GM18502 (cell line): ENCODE data around the gene C16orf96.

Experiments
- ATAC-seq: cut with Tn5 transposase; IDR thresholded peaks from one replicate; pipeline ENCODE4 v1.9.1; 2021; ENCODE audit warnings: mild to moderate bottlenecking; ENCODE audit not compliant: unreplicated experiment, poor library complexity

The C16orf96 gene

DNA sequence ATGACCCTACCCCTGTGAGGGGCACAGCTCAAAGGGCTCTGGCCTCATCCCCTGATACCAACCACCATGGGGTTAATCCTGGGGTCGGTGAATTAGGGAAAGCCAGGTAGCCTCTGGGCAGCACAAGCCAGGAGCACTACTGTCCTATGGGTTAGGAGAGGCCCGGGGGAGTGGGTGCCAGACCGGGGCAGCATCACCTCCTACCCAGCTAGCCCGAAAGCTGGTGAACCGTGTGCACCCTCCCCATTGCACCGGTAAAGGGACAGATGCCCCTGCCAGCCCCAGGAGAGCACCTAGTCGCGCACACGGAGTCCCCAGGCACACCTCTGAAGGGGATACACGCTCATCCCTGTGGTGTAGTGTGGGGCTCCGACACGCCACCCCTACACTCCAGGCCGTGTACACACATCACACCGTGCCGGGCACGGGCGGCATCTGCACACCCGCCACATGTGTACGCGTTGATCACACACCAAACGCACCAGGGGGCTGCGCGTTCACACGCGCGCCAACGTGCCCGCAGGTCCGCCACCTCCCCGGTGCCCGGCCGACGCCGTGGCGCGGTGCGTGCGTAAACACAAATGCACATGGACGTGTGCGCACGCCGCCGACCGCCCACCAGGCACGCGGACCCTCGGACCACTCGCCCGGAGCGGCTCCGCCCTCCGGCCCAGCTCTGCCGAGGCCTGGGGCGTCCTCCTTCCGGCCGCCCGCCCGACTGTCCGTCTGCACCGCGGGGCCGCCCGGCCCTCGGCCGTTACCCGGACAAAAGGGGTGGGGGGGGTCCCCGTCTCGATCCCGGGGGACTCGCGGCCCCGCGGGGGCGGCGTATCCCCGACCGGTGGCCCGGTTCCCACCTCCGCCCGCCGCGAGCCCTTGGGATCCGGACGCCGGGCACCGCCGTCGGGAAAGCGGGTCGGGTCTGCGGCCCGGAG is 57.8 kb downstream of the C16orf96 start:
- ATAC-seq, result no peak

GRCh38 chr16:4614571-4615383 is 58.6 kb downstream of the C16orf96 start, which contains the start of gene UBALD1:
TSS of gene UBALD1 (minus strand) at chr16:4614888. CDS start at chr16:4614797, 91 bp downstream.
- ATAC-seq, result peak; percentile 64

- ATAC-seq, result no peak
These were observed 59.4 kb downstream of the C16orf96 start for GRCh38 chr16:4615384-4616046.

- ATAC-seq, result peak; percentile 79
These were observed 60.1 kb downstream of the C16orf96 start for GRCh38 chr16:4616047-4616811.

DNA sequence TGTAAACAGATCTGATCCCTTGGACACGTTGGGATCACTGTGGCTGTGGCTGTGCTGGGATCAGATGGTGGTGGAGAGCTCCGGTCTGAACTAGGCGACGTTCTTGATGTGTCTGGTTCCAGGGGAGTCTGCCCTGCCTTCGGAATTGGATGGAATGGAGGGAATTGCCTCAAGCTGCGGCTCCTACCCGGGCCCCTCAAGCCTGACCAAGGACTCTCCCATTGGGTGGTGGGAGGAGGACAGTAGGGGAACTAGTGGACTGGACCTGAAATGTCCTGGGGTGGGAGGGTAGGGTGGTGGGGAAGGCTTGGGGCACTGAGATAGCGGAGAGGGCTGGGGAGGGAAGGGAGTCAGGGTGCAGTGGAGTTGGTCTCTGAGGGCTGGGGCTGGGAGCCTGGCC is 61.7 kb downstream of the C16orf96 start:
- ATAC-seq, result no peak

DNA sequence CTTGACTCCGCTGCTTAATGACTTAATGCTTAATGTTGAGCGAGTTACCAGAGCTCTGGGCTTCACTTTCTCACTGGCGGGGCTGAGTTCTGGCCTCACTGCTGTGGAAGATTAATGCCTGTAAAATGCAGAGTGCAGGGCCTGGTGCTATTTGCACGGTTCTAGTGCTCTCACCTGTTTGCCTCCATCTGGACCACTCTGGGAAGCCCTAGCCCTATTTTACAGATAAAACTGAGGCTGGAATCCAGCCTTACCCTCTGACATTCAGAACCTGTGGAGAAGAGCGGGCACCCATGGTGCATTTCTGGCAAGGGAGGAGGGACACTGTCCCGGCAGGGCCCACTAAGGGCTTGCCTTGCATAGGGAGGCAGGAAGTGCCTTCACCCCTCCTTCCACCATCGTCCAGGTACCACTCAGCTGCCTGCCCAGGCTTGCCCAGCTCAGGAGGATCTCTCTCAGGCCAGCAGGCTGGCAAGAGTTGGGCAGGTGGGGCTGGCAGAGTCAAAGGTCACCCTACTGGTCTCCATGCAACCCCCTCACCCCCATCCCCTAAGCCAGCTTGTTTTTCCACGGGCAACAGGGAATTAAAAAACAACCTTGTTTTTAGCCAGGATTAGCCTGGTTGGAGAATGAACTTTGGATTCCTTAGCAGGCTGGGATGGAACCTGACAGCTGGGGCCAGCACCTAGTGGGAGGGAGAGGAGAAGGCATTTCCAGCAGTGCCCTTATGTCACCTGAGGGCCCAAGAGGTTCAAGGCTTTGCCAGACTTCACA is 62.7 kb downstream of the C16orf96 start:
- no peak for ATAC-seq

DNA sequence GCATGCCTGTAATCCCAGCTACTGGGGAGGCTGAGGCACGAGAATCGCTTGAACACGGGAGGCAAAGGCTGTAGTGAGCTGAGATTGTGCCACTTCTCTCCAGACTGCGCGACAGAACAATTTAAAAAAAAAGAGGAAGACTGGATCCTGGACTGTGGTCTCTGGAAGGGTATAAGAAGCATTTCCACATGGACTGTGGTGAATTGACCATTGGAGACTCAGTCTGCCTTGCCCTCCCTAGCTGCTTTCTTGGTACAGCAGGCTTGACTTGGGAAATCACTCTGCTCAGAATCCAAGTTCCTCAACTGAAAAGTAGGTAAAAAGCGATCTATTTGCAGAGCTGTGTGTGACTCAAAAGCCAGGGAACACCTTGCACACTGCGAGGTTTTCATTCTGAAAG is 67.5 kb downstream of the C16orf96 start:
- ATAC-seq, result no peak

- peak; percentile 82 for ATAC-seq
These were observed 68.1 kb downstream of the C16orf96 start, which contains the start of gene MGRN1 for GRCh38 chr16:4624015-4624826. TSS of gene MGRN1 (plus strand) at chr16:4624826. CDS start at chr16:4624961, 135 bp downstream.

DNA sequence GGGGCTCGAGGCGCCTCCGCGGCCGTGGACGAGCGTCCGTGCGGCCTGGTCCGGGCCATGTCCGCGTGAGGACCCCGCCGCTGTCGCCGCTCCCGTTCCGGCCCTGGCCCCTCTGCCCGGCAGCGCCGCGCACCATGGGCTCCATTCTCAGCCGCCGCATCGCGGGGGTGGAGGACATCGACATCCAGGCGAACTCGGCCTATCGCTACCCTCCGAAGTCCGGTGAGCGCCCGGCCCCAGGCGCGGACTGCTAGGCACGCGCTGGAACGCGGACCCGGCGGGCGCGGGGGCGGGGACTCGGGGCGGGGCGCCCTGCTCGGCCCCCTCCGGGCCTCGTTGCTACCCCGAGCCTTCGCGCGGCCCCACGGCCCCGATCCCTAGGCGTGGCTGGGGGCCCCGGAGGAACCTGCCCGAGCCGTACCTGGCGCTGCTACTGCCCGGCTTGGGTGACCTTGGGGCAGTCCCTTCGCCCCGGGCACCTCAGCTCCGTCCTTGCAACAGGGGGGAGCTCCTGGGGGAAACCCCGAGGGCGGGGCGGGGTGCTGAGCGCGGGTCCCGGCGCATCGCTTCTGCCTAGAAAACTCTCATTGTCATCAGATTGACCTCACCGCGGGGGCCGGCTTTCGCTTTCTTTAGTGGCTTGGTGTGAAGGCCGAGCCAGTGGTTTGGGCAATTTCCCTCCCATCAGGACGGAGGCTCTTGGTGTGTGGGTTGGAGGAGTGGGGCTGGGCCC is 68.9 kb downstream of the C16orf96 start:
- peak; percentile 57 for ATAC-seq

- ATAC-seq, result no peak
These were observed 69.5 kb downstream of the C16orf96 start for GRCh38 chr16:4625560-4626159.

DNA sequence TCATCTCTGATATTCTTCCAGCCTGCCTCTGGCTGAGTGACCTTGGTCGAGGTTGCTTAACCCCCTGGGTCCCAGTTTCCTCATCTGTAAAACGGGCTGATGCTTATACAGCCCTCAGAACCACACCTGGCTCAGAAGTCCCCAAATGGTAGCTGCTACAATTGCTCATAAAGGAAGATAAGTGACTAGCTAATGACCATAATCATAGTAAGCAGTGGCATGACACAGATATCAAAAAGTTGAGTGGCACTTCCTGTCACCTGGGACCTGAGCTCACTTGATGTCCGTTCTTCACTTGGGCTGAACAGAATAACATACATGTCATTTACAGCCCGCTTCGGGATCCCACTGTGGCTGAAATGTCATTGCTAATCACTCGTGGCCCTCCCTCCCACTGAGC is 70.3 kb downstream of the C16orf96 start:
- ATAC-seq, result no peak

GRCh38 chr16:4628283-4628682 is 72.1 kb downstream of the C16orf96 start:
- ATAC-seq, result no peak

DNA sequence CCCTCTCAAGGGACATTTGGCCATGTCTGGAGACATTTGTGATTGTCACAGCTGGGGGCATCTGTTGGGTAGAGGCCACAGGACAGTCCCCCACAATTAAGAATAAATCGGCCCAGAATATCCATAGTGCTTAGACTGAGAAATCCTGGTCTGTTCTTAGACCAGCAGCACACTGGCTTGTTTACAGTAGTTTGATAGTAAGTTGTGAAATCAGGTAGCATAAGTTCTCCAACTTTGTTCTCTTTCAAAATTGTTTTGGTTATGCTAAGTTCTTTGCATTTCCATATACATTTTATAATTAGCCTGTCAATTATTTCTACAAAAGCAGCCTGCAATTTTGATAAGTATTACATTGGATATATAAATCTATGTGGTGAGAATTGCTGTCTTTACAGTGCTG is 75.3 kb downstream of the C16orf96 start:
- no peak for ATAC-seq

- no peak for ATAC-seq
These were observed 77.9 kb downstream of the C16orf96 start for GRCh38 chr16:4633910-4634635.

DNA sequence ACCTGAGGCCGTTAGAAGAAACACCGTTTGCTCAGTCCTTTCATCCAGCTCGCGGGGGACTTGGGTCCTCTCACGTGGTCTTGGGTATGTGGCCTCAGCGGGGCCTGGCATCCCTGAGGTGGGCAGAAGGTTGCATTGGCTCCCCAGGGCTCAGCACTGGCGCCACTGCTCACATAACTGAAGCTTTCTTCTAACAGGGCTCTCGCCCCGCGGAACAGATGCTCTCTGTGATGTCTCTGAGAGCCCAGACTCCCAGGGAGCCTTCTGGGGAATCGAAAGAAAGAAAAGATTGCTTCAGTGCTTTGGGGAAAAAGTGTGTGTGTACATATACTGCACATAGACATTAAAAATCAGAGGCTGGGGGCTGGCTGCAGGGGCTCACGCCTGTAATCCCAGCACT is 78.6 kb downstream of the C16orf96 start:
- ATAC-seq, result no peak

DNA sequence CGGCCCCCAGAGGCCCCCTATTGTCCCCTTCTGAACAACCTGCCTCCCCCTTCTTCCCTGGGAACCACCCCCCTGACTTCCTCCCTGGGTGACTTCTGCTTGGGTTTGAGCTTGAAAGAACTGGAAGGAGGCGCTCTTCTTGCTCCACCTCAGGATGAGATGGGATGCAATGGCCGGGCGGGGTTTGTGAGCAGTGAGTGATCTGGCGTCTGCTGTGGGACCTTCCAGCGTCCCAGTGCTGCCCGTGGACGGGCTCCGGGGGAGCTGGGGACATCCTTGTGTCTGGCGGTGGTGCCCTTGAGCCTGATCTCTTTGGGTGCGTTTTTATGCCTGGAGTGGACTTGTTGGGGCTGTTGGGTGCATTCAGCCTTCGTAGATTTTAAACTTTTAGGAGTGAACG is 80.1 kb downstream of the C16orf96 start:
- ATAC-seq, result no peak
